SK-N-SH treated with all-trans-retinoic acid at 6 μM for 48 hours (cell line): ENCODE measurements around the gene ECM2.

Experiments used
- ATAC-seq: fragments of 200-7000 bp; cut with Tn5 transposase; 3 replicates; pipeline ENCODE4 v1.9.1; 2020; ENCODE audit warnings: mild to moderate bottlenecking, moderate library complexity
- ARNTL ChIP-seq: fragments of 450-650 bp; formaldehyde crosslinking; IDR thresholded peaks from 2 replicates; pipeline ENCODE4 v1.5.0; 2020; ENCODE audit warnings: low read depth, mild to moderate bottlenecking, moderate library complexity, borderline replicate concordance
- BACH2 ChIP-seq: fragments of 250-450 bp; sonication (Bioruptor Pico); IDR thresholded peaks from 2 replicates; pipeline ENCODE4 v1.9.0; 2021; ENCODE audit warnings: mild to moderate bottlenecking, borderline replicate concordance
- CSDC2 ChIP-seq: fragments of 250-450 bp; sonication (Bioruptor Pico); IDR thresholded peaks from 2 replicates; pipeline ENCODE4 v1.5.0; 2020; ENCODE audit warnings: mild to moderate bottlenecking, moderate library complexity
- ESRRG ChIP-seq: fragments of 250-450 bp; sonication (Bioruptor Pico); IDR thresholded peaks from 2 replicates; pipeline ENCODE4 v1.6.1; 2021; ENCODE audit warnings: mild to moderate bottlenecking
- PATZ1 ChIP-seq: fragments of 250-450 bp; sonication (Bioruptor Pico); IDR thresholded peaks from 2 replicates; pipeline ENCODE4 v1.8.0; 2020; ENCODE audit warnings: mild to moderate bottlenecking, moderate library complexity, borderline replicate concordance
- PPARA ChIP-seq: fragments of 250-450 bp; sonication (Bioruptor Pico); IDR thresholded peaks from 2 replicates; pipeline ENCODE4 v1.5.0; 2020; ENCODE audit warnings: mild to moderate bottlenecking, borderline replicate concordance
- RARB ChIP-seq: fragments of 250-450 bp; sonication (Bioruptor Pico); IDR thresholded peaks from 2 replicates; pipeline ENCODE4 v1.8.0; 2021; ENCODE audit warnings: mild to moderate bottlenecking, moderate library complexity
- SNAI2 ChIP-seq: fragments of 250-450 bp; sonication (Bioruptor Pico); IDR thresholded peaks from 2 replicates; pipeline ENCODE4 v1.5.0; 2020; ENCODE audit warnings: mild to moderate bottlenecking, moderate library complexity
- TOX ChIP-seq: fragments of 250-450 bp; sonication (Bioruptor Pico); IDR thresholded peaks from 2 replicates; pipeline ENCODE4 v1.8.0; 2021; ENCODE audit warnings: mild to moderate bottlenecking, moderate library complexity, borderline replicate concordance
- ZC3H10 ChIP-seq: fragments of 250-450 bp; sonication (Bioruptor Pico); IDR thresholded peaks from 2 replicates; pipeline ENCODE4 v1.5.1; 2021; ENCODE audit warnings: mild to moderate bottlenecking, moderate library complexity
- ZFP3 ChIP-seq: fragments of 250-450 bp; sonication (Bioruptor Pico); IDR thresholded peaks from 2 replicates; pipeline ENCODE4 v1.5.0; 2020; ENCODE audit warnings: mild to moderate bottlenecking, moderate library complexity
- ZFP30 ChIP-seq: fragments of 450-650 bp; formaldehyde crosslinking; IDR thresholded peaks from 2 replicates; pipeline ENCODE4 v1.5.0; 2022; ENCODE audit warnings: mild to moderate bottlenecking, moderate library complexity
- ZNF565 ChIP-seq: fragments of 450-650 bp; formaldehyde crosslinking; conservative IDR thresholded peaks from 2 replicates; pipeline ENCODE4 v1.5.0; 2020; ENCODE audit warnings: low read depth, mild to moderate bottlenecking, moderate library complexity
- ZNF70 ChIP-seq: fragments of 450-650 bp; formaldehyde crosslinking; IDR thresholded peaks from 2 replicates; pipeline ENCODE4 v1.5.0; 2020; ENCODE audit warnings: mild to moderate bottlenecking, moderate library complexity
- ZNF8 ChIP-seq: fragments of 450-650 bp; formaldehyde crosslinking; IDR thresholded peaks from 2 replicates; pipeline ENCODE4 v1.5.0; 2020; ENCODE audit warnings: mild to moderate bottlenecking, moderate library complexity
- TF ChIP-seq, protein P1 (sequence below): fragments of 250-450 bp; sonication (Bioruptor Pico); IDR thresholded peaks from 2 replicates; pipeline ENCODE4 v1.5.1; 2021; ENCODE audit warnings: mild to moderate bottlenecking, moderate library complexity
- TF ChIP-seq, protein P2 (sequence below): fragments of 250-450 bp; sonication (Bioruptor Pico); IDR thresholded peaks from 2 replicates; pipeline ENCODE4 v1.5.0; 2020; ENCODE audit warnings: mild to moderate bottlenecking, moderate library complexity
- TF ChIP-seq, protein P3 (sequence below): fragments of 250-450 bp; sonication (Bioruptor Pico); IDR thresholded peaks from 2 replicates; pipeline ENCODE4 v1.8.0; 2021; ENCODE audit warnings: low read depth, mild to moderate bottlenecking, moderate library complexity, borderline replicate concordance

Gene ECM2

DNA sequence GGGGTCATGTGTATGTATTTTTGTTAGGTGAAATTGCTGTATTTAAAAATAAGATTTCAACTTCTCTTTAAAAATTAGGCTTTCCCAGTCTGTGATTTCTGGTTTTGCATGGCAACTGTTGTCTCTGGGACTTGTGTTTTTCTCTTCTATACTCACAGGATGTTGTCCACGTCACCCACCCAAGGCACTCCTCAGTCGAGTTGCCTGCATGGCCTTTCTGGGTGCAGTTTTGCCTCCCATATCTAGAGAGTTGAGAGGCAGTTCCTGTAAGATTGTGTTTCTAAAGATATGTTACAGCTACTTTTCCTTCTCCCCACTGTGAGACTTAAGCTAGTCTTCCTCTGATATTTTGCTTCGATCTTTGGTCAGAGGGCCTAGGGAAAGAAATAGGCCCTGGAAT is 51.2 kb downstream of the ECM2 start:
- no peak for TF ChIP-seq SNAI2 (CRISPR knock-in tag)
- no peak for TF ChIP-seq ZFP3 (CRISPR knock-in tag)
- TF ChIP-seq, protein P1, sequence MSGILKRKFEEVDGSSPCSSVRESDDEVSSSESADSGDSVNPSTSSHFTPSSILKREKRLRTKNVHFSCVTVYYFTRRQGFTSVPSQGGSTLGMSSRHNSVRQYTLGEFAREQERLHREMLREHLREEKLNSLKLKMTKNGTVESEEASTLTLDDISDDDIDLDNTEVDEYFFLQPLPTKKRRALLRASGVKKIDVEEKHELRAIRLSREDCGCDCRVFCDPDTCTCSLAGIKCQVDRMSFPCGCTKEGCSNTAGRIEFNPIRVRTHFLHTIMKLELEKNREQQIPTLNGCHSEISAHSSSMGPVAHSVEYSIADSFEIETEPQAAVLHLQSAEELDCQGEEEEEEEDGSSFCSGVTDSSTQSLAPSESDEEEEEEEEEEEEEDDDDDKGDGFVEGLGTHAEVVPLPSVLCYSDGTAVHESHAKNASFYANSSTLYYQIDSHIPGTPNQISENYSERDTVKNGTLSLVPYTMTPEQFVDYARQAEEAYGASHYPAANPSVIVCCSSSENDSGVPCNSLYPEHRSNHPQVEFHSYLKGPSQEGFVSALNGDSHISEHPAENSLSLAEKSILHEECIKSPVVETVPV (CRISPR knock-in tag), result no peak
- TF ChIP-seq ZFP30 (CRISPR knock-in tag), result no peak
- TF ChIP-seq ESRRG (CRISPR knock-in tag), result no peak
- no peak for TF ChIP-seq PATZ1
- TF ChIP-seq ZC3H10 (CRISPR knock-in tag), result no peak
- TF ChIP-seq PPARA, result no peak
- TF ChIP-seq, protein P2, sequence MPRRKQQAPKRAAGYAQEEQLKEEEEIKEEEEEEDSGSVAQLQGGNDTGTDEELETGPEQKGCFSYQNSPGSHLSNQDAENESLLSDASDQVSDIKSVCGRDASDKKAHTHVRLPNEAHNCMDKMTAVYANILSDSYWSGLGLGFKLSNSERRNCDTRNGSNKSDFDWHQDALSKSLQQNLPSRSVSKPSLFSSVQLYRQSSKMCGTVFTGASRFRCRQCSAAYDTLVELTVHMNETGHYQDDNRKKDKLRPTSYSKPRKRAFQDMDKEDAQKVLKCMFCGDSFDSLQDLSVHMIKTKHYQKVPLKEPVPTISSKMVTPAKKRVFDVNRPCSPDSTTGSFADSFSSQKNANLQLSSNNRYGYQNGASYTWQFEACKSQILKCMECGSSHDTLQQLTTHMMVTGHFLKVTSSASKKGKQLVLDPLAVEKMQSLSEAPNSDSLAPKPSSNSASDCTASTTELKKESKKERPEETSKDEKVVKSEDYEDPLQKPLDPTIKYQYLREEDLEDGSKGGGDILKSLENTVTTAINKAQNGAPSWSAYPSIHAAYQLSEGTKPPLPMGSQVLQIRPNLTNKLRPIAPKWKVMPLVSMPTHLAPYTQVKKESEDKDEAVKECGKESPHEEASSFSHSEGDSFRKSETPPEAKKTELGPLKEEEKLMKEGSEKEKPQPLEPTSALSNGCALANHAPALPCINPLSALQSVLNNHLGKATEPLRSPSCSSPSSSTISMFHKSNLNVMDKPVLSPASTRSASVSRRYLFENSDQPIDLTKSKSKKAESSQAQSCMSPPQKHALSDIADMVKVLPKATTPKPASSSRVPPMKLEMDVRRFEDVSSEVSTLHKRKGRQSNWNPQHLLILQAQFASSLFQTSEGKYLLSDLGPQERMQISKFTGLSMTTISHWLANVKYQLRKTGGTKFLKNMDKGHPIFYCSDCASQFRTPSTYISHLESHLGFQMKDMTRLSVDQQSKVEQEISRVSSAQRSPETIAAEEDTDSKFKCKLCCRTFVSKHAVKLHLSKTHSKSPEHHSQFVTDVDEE (CRISPR knock-in tag), result no peak
- no peak for TF ChIP-seq CSDC2 (CRISPR knock-in tag)
- TF ChIP-seq RARB (CRISPR knock-in tag), result no peak
- TF ChIP-seq ZNF565 (CRISPR knock-in tag), result no peak
- TF ChIP-seq, protein P3, sequence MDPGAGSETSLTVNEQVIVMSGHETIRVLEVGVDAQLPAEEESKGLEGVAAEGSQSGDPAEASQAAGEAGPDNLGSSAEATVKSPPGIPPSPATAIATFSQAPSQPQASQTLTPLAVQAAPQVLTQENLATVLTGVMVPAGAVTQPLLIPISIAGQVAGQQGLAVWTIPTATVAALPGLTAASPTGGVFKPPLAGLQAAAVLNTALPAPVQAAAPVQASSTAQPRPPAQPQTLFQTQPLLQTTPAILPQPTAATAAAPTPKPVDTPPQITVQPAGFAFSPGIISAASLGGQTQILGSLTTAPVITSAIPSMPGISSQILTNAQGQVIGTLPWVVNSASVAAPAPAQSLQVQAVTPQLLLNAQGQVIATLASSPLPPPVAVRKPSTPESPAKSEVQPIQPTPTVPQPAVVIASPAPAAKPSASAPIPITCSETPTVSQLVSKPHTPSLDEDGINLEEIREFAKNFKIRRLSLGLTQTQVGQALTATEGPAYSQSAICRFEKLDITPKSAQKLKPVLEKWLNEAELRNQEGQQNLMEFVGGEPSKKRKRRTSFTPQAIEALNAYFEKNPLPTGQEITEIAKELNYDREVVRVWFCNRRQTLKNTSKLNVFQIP (CRISPR knock-in tag), result no peak
- TF ChIP-seq ZNF70 (CRISPR knock-in tag), result no peak
- ATAC-seq, result no peak

DNA sequence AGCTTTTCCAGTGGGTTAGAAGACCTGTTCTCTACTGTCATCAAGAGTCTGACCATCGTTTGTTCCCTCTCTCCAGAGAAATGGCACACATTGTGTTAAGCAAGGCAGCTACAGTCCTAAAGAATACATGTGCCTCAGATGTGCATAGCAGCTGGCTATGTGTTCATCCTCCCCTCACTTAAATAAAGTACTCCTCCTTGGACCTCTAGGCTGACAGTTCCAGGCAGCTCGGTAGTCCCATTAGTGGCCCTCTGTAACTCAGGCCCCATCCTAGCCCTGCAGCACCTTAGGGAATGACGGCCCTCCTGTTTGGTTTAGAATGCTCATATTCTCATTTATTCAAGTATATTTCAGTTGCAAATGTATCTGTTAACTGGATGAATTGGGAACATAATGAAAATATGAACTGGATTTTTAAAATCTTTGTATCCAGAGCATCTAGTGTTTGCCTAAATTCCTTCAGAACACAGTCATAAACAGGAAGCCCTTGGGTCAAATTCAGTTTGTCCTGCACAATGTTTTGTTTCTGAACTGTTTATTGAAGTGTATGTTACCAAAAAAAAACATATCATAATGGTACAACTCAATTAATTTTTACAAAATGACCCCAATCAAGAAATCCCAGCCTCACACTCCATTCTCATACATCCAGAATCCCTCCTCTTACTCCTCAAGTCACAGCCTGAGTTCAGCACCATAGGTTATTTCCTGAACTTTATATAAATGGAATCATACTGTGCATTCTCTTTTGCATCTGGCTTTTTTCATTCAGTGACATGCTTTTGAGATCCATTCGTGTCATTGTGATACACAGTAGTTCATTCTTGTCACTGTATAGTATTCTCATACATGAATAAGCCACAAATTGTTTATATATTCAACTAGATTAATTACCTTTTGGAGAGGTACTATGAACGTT is 51.9 kb downstream of the ECM2 start:
- TF ChIP-seq PPARA (no peak), RARB (CRISPR knock-in tag) (no peak), CSDC2 (CRISPR knock-in tag) (no peak)
- TF ChIP-seq, protein P3 (CRISPR knock-in tag), result no peak

DNA sequence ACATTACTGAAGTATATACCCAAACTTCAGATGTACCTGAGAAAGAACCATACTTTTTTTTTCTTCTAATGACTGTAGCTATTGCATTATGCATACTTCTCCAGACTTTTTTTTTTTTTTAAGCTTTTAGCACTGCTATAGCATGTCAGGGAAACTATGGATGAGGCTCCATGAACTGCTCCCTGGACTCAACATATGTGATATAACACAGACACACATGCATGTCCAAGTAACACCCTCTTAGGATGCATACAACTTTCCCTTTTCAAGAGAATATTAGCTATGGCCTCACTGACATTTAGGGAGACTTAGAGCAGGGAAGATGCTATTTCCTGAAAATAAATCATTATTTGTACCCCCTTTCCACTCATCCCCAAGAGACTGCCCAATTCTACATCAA is 53.0 kb downstream of the ECM2 start:
- peak; percentile 10 for ATAC-seq

More for the DNA sequence above, 51.9 kb downstream of the ECM2 start:
- peak; percentile 52 for ATAC-seq

More for the DNA sequence above, 53.0 kb downstream of the ECM2 start:
- no peak for TF ChIP-seq ZC3H10 (CRISPR knock-in tag)
- no peak for TF ChIP-seq RARB (CRISPR knock-in tag)
- TF ChIP-seq PATZ1, result no peak
- TF ChIP-seq CSDC2 (CRISPR knock-in tag), result no peak
- no peak for TF ChIP-seq ARNTL
- no peak for TF ChIP-seq BACH2 (CRISPR knock-in tag)
- TF ChIP-seq TOX (CRISPR knock-in tag), result no peak
- TF ChIP-seq ZNF565 (CRISPR knock-in tag), result no peak
- TF ChIP-seq, protein P1 (CRISPR knock-in tag), result no peak
- TF ChIP-seq ZNF8, result no peak
